ENCODE data around the gene HNRNPLL.

HNRNPLL gene

GRCh38 chr2:38524580-38524979, 78.1 kb downstream of the HNRNPLL start:
- no peak for DNase-seq

GRCh38 chr2:38523728-38524437, 78.8 kb downstream of the HNRNPLL start:
- no peak for DNase-seq

DNA sequence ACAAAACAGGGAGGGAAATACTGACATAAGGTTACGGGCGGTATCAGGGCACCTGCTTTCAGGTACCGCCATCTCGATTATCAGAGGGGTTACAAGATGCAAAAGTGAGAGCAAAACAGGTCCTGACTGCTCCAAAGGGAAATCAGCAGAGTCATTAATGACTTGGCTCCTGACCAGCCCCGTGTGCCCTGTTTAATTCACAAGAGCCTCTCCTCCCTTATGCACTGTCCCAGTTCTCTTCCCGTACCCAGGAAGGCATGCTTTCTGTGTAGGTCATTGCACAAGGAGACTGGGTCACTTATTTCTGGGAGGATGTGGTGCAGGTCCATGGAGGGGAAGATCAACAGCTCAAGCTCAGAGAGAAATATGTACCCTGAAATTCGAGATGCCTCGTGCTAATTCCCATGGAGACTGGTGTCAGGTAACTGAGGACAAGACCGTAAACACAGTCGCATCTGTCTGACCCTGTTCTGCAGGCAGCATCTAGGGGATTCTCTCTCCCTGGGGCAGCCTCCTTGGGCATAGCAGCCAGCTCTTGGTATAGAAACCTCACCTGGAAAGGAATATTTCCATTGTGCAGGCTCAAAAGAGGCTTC, 79.9 kb downstream of the HNRNPLL start:
- no peak for DNase-seq

GRCh38 chr2:38521835-38522234, 80.9 kb downstream of the HNRNPLL start:
- DNase-seq = no peak

DNA sequence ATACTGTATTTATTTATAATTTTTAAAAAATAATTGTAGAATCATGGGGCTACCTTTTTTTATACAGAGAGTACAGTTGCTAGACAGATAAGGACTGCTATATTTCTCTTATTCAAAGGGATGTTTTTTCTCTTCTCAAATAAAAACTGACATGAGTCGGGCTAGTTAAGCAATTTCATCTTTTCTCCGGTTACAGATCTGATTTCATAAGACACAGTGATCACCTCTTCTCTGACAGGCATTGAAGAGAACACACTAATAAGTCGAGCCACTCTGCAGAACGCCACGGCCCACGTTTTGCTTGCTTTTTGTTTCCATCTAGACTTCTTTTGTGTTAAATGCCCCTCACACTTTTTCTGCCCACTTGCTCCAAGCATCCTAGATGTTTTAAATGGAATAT, 85.4 kb downstream of the HNRNPLL start:
- no peak for DNase-seq

DNA sequence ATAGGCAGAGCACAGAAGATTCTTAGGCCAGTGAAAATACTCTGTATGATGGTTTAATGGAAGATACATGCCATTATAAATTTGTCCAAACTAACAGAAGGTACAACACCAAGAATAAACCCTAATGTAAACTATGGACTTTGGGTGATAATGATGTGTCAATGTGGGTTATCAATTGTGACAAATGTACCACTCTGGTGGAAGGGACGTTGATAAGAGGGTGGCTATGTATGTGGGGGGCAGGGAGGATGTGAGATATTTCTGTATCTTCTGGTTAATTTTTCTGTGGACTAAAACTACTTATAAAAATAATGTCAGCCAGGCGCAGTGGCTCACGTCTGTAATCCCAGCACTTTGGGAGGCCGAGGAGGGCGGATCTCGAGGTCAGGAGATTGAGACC, 86.2 kb downstream of the HNRNPLL start:
- no peak for DNase-seq

DNA sequence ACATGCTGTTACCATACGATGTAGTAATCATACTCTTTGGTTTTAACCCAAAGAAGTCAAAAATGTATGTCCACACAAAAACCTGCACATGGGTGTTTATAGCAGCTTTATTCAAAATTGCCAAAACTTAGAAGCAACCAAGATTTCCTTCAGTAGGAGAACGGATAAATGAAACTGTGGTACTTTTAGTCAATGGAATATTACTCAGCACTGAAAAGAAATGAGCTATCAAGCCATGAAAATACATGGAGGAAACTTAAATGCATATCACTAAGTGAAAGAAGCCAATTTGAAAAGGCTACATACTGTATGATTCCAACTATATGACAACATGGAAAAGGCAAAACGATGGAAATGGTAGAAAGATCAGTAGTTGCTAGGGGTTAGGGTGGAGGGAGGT, 86.6 kb downstream of the HNRNPLL start:
- no peak for DNase-seq

DNA sequence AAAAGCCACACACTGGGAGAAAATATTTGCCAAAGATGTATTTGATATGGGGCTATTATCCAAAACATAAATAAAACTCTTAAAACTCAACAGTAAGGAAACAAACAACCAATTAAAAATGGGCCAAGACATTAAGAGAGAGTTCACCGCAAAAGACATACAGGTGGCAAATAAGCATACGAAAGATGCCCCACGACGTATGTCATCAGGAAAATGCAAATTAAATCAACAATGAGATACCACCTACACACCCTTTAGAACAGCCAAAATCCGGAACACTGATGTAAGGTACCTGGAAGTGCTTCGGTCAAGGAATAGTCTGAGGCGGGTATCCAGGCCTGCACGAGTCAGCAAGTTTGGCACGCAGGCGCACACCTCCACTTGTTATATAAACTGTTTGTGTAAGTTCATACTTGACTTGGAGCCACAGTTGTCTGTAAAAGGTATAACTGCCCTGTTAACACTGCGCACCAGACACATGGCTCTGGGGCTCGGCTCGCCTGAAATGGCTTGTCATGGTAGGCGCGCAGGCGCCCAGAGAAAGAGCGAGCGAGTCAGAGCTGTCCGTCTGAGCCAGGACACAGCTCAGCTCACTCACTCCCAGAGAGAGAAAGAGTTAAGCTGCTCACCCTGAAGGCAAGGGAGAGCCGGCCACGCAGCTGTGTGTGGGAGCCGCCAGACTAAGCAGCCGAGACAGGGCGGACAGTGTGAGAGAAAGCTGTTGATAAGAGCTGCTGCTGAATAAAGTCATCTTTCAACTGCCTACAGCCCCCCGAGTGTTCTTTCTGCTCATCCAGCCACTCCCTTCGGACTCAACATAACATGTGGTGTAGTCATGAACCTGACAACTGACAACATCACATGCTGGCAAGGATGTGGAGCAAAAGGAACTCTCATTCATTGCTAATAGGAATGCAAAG, 87.3 kb downstream of the HNRNPLL start:
- DNase-seq = no peak

DNA sequence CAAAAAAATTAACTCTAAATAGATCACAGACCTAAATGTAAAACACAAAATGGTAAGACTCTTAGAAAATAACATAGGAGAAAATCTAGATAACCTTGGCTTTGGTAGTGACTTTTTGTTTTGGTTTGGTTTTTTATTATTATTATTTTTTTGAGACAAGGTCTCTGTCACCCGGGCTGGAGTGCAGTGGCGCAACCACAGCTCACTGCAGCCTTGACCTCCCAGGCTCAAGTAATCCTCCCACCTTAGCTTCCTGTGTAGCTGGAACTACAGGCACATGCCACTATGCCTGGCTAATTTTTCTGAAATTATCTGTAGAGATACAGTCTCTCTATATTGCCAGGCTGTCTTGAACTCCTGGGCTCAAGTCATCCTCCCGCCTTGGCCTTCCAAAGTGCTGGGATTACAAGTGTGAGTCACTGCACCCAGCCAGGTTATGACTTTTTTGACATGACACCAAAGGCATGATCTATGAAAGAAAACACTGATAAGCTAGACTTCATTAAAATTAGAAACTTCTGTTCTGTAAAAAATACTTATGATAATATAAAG, 88.0 kb downstream of the HNRNPLL start:
- DNase-seq = no peak

DNA sequence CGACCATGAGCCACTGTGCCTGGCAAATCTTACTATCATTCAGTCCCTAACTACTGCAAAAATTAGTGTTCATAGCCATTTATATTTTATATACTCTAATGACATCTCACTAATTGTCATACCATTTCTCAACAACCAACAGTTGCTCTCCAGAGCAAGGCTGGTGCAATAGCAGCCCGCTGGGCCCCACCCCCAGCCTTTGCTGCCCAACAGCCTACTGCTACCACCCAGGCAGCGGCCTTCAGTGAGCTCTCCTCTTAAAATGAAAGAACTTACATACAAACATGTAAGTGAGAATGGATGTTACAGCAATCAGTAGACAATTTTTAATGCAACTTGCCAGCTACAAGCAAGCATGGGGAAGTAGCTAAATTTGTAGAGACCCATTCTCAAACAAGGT, 90.5 kb downstream of the HNRNPLL start:
- no peak for DNase-seq
